HepG2 (cell line): Measurements from ENCODE around the gene ATP7B. TPM values are rescaled to one million over a fixed set of nuclear protein-coding genes. Genes with fewer than 3 reads are reported as not detected.

ENCODE experiments used
- ATAC-seq: fragments of 200-7000 bp; cut with Tn5 transposase; 3 replicates; pipeline ENCODE4 v1.9.1; 2020; ENCODE audit warnings: mild to moderate bottlenecking, moderate library complexity
- BruUV-seq: library from RNA; stranded (reverse); fragments of 400-500 nt; replicated peaks from 2 replicates; lab custom pipeline; 2021; lab: Mats Ljungman, UMichigan
- CTCF ChIA-PET: fragments of 300-600 bp; formaldehyde crosslinking; extraction: SDS; loops from one replicate; lab custom pipeline; 2021; ENCODE audit warnings: low total read pairs, inconsistent platforms, low intra/inter-chr PET ratio; lab: Yijun Ruan, JAX
- POLR2A ChIA-PET: fragments of 350-600 bp; sonication (Branson Sonifier 250); formaldehyde crosslinking; loops from one replicate; lab custom pipeline; 2020; ENCODE audit warnings: antibody characterized with exemption, inconsistent platforms; lab: Yijun Ruan, JAX
- DNase-seq: peaks from one replicate; pipeline ENCODE4 v3.0.0-alpha.2; 2015; ENCODE audit warnings: low spot score
- FAIRE-seq: peaks from 3 replicates; lab custom pipeline; 2011; peaks lifted over from hg19 to GRCh38; lab: Jason Lieb, UNC
- H2AFZ ChIP-seq: one replicate; pipeline ENCODE4 v1.6.1; 2011; ENCODE audit warnings: low read length, inconsistent platforms
- H3K27ac ChIP-seq: fragments of 300-600 bp; 3 replicates; pipeline ENCODE4 v1.8.0; 2011; ENCODE audit warnings: mixed run types, mild to moderate bottlenecking, mixed read lengths, low read length, inconsistent platforms; ENCODE audit not compliant: insufficient read depth; ENCODE audit errors: extremely low read length
- H3K27me3 ChIP-seq, 2 experiments: fragments of 200-600 bp in 1 of 2; 2 replicates in 1 of 2; 3 replicates in 1 of 2; pipeline versions ENCODE4 v1.6.0 to v1.8.0; 2011; ENCODE audit warnings: low read length in 2 of 2, mild to moderate bottlenecking in 2 of 2, moderate library complexity in 2 of 2, inconsistent platforms in 1 of 2; ENCODE audit not compliant: insufficient read depth in 2 of 2, control insufficient read depth in 1 of 2
- H3K36me3 ChIP-seq, 2 experiments: fragments of 200-600 bp in 1 of 2; replicated peaks in 1 of 2; 2 replicates in 1 of 2; 3 replicates in 1 of 2; pipeline versions ENCODE4 v1.5.1 to v1.8.0; 2011; ENCODE audit warnings: low read length in 2 of 2, inconsistent platforms in 1 of 2; ENCODE audit not compliant: insufficient read depth in 2 of 2, control insufficient read depth in 1 of 2
- H3K4me1 ChIP-seq: 2 replicates; pipeline ENCODE4 v1.5.1; 2012; ENCODE audit warnings: low read length, inconsistent platforms; ENCODE audit not compliant: insufficient read depth
- H3K4me2 ChIP-seq: 2 replicates; pipeline ENCODE4 v1.6.0; 2011; ENCODE audit warnings: low read depth, low read length, inconsistent platforms
- H3K4me3 ChIP-seq, 3 experiments: fragments of 200-600 bp in 1 of 3; sonication (generic), shearing (Covaris generic) in 1 of 3; replicated peaks in 1 of 3; 2 replicates each; pipeline ENCODE4 v1.5.1; 2011 to 2016; ENCODE audit warnings: low read length in 3 of 3, inconsistent platforms in 2 of 3, low read depth in 2 of 3, mild to moderate bottlenecking in 2 of 3, control low read depth in 1 of 3, mixed read lengths in 1 of 3; ENCODE audit not compliant: insufficient read depth in 1 of 3
- H3K79me2 ChIP-seq: one replicate; pipeline ENCODE4 v1.6.1; 2011; ENCODE audit warnings: low read length, inconsistent platforms; ENCODE audit not compliant: insufficient read depth
- H3K9ac ChIP-seq: 2 replicates; pipeline ENCODE4 v1.6.0; 2011; ENCODE audit warnings: mild to moderate bottlenecking, low read depth, low read length, inconsistent platforms; ENCODE audit not compliant: insufficient read depth
- H3K9me3 ChIP-seq: 2 replicates; pipeline ENCODE4 v1.5.1; 2012; ENCODE audit warnings: mild to moderate bottlenecking, low read length
- H4K20me1 ChIP-seq: 2 replicates; pipeline ENCODE4 v1.6.0; 2011; ENCODE audit warnings: inconsistent platforms, mild to moderate bottlenecking, low read length, moderate library complexity; ENCODE audit not compliant: insufficient read depth
- ATF4 ChIP-seq, 2 experiments: fragments of 450-650 bp in 1 of 2; sonication (generic) in 1 of 2; formaldehyde crosslinking; IDR thresholded peaks; 2 replicates each; pipeline versions ENCODE4 v1.5.0 to v1.8.0; 2020 to 2022; ENCODE audit warnings: mild to moderate bottlenecking in 1 of 2, missing genetic modification reagents in 1 of 2
- EZH2 ChIP-seq: conservative IDR thresholded peaks from 2 replicates; pipeline ENCODE4 v1.6.1; 2012; ENCODE audit warnings: mild to moderate bottlenecking, low read depth, low read length, moderate library complexity
- FOXP4 ChIP-seq: sonication (generic); formaldehyde crosslinking; IDR thresholded peaks from 2 replicates; pipeline ENCODE4 v1.4.0; 2020; ENCODE audit warnings: missing genetic modification reagents
- HBP1 ChIP-seq: IDR thresholded peaks from 2 replicates; pipeline ENCODE4 v1.6.1; 2016; ENCODE audit warnings: low read depth, control low read depth
- KDM5A ChIP-seq: fragments of 200-600 bp; sonication (generic); IDR thresholded peaks from 2 replicates; pipeline ENCODE4 v1.7.0; 2018; ENCODE audit warnings: antibody characterized with exemption, mild to moderate bottlenecking, low read length, borderline replicate concordance
- PAXIP1 ChIP-seq: sonication (generic); formaldehyde crosslinking; conservative IDR thresholded peaks from 2 replicates; pipeline ENCODE4 v1.4.0; 2020; ENCODE audit warnings: mild to moderate bottlenecking, missing genetic modification reagents, moderate library complexity
- PITX1 ChIP-seq: sonication (generic); formaldehyde crosslinking; IDR thresholded peaks from 2 replicates; pipeline ENCODE4 v1.5.1; 2020; ENCODE audit warnings: mild to moderate bottlenecking, missing genetic modification reagents
- SMAD9 ChIP-seq: sonication (generic); formaldehyde crosslinking; IDR thresholded peaks from 2 replicates; pipeline ENCODE4 v1.5.1; 2020; ENCODE audit warnings: mild to moderate bottlenecking, missing genetic modification reagents
- TBL1XR1 ChIP-seq: fragments of 150-350 bp; IDR thresholded peaks from 2 replicates; pipeline ENCODE4 v1.6.1; 2014; ENCODE audit warnings: borderline replicate concordance, low read length; ENCODE audit not compliant: partially characterized antibody
- TCF7L2 ChIP-seq: IDR thresholded peaks from 2 replicates; pipeline ENCODE4 v1.6.1; 2011; ENCODE audit warnings: mild to moderate bottlenecking, low read depth, low read length, moderate library complexity
- ZNF629 ChIP-seq: sonication (generic); formaldehyde crosslinking; conservative IDR thresholded peaks from 2 replicates; pipeline ENCODE4 v1.5.0; 2020; ENCODE audit warnings: missing genetic modification reagents
- ZNF75D ChIP-seq: sonication (generic); formaldehyde crosslinking; IDR thresholded peaks from 2 replicates; pipeline ENCODE4 v1.8.1; 2023; ENCODE audit warnings: missing genetic modification reagents, mild to moderate bottlenecking, borderline replicate concordance
- WGBS: methylation state at CpG from one replicate; pipeline ENCODE4 v1.1.6; 2017; ENCODE audit warnings: low lambda C conversion rate; 5-methylcytosine and 5-hydroxymethylcytosine counted together
- in situ Hi-C: cut with HindIII; loops from 2 replicates; pipeline ENCODE4 v1.10.0; 2017; ENCODE audit warnings: low pct_unique_long_range_greater_than_20kb; ENCODE audit not compliant: extremely low pct_ligation_motif_present
- intact Hi-C: fragments of 100-400 bp; cut with micrococcal nuclease; formaldehyde crosslinking; loops from one replicate; pipeline ENCODE4 v1.10.0; 2022; ENCODE audit not compliant: unreplicated experiment
- polyA plus RNA-seq, 8 experiments: library from polyadenylated mRNA; depleted of rRNA in 3 of 8; stranded (reverse) in 7 of 8; unstranded in 1 of 8; fragments of >200 nt; fragmentation: Illumina TruSeq in 4 of 8; extraction: Trizol in 4 of 8; gene quantifications; 2 replicates each; pipeline versions ENCODE4 v1.2.1 to v1.2.3, GENCODE V29; 2011 to 2016; ENCODE audit warnings: low read depth in 4 of 8, missing spikeins in 1 of 8, mixed read lengths in 1 of 8; ENCODE audit not compliant: insufficient read depth in 1 of 8
- total RNA-seq, 5 experiments: library from RNA; depleted of rRNA; stranded (reverse); fragments of >200 nt; fragmentation: Illumina TruSeq; extraction: Trizol; gene quantifications; 2 replicates each; pipeline ENCODE4 v1.2.3, GENCODE V29; 2016; ENCODE audit warnings: low read depth in 1 of 5

Gene ATP7B
- total and polyA plus RNA-seq, 2 of the 13 experiments (the other 11 are each of a cell fraction or from before 2014, with no cell fraction given): 31.8 to 57.4 TPM

- peak overlapping the region; percentile 55 for H3K27ac ChIP-seq
- BruUV-seq: no TSS peak
- H3K9me3 ChIP-seq: no peaks in the 10 kb centered on the region
- H3K36me3 ChIP-seq: peaks cover 8 to 22% of the 10 kb centered on the region in 2 experiments
- peaks cover 75% of the 10 kb centered on the region for H3K4me1 ChIP-seq
- H3K4me3 ChIP-seq: peak overlapping the region in 1 of 3 experiments; percentile 14; a peak in 1 of 6 replicates
- no peaks in the 10 kb centered on the region; the same call in 1 of the 2 replicates for H4K20me1 ChIP-seq
- no peak overlapping the region; the same call in 1 of the 2 replicates for H3K9ac ChIP-seq
- DNase-seq (peak; percentile 90), FAIRE-seq (peak; percentile 71), ATAC-seq (peak; percentile 97)
- CTCF ChIA-PET: no interaction called here
- H3K4me2 ChIP-seq: peak overlapping the region; percentile 54
- WGBS: 50% methylated on average over 3 of the region's 5 CpGs
- peaks cover 96% of the 10 kb centered on the region for H3K79me2 ChIP-seq
- intact Hi-C loops: loop anchor here (10.0 kb wide), 1 partner anchor 226 kb away; no protein-coding TSS in a partner anchor
- no peak overlapping the region for H2AFZ ChIP-seq
- in situ Hi-C loops: no loop called here
- H3K27me3 ChIP-seq: no peaks in the 10 kb centered on the region
- POLR2A ChIA-PET: interaction anchor here (0.8 to 2.9 kb wide), 5 partner anchors 12 to 50 kb away, joined by 3 to 25 read pairs (median 4); partner anchors contain the start of genes ALG11 and ATP7B
- TF ChIP-seq KDM5A (no peak), FOXP4 (CRISPR knock-in tag) (peak; percentile 21; the same call in 1 of the 2 replicates), PITX1 (CRISPR knock-in tag) (no peak), HBP1 (no peak), TBL1XR1 (no peak), SMAD9 (CRISPR knock-in tag) (no peak), EZH2 (no peak), ZNF629 (CRISPR knock-in tag) (no peak), TCF7L2 (no peak), PAXIP1 (CRISPR knock-in tag) (peak; percentile 54), ATF4 (CRISPR knock-in tag; IDR thresholded peaks at IDR 0.05) (peak in 1 of 2 experiments; percentile 79; a peak in 2 of 4 replicates), ZNF75D (no peak)
These were observed 32.3 kb downstream of the ATP7B start for GRCh38 chr13:51978796-51979556.
